Activated CD4-positive, alpha-beta T cell treated with anti-CD3 and anti-CD28 coated beads for 1 hour (primary cell): Measurements from ENCODE around the gene FGF19.

Experiments
- DNase-seq: peaks from one replicate; pipeline ENCODE4 v3.0.0-alpha.2; 2020

Gene FGF19

GRCh38 chr11:69654001-69654659 is 49.7 kb downstream of the FGF19 start:
- DNase-seq, result no peak

DNA sequence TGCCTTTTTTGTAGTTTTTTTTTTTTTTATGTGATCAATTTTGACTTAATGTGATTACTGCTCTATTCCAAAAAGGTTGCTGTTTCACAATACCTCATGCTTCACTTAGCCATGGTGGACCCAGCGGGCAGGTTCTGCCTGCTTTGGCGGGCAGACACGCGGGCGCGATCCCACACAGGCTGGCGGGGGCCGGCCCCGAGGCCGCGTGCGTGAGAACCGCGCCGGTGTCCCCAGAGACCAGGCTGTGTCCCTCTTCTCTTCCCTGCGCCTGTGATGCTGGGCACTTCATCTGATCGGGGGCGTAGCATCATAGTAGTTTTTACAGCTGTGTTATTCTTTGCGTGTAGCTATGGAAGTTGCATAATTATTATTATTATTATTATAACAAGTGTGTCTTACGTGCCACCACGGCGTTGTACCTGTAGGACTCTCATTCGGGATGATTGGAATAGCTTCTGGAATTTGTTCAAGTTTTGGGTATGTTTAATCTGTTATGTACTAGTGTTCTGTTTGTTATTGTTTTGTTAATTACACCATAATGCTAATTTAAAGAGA is 50.3 kb downstream of the FGF19 start:
- DNase-seq, result no peak

GRCh38 chr11:69652999-69653398 is 50.8 kb downstream of the FGF19 start:
- no peak for DNase-seq

DNA sequence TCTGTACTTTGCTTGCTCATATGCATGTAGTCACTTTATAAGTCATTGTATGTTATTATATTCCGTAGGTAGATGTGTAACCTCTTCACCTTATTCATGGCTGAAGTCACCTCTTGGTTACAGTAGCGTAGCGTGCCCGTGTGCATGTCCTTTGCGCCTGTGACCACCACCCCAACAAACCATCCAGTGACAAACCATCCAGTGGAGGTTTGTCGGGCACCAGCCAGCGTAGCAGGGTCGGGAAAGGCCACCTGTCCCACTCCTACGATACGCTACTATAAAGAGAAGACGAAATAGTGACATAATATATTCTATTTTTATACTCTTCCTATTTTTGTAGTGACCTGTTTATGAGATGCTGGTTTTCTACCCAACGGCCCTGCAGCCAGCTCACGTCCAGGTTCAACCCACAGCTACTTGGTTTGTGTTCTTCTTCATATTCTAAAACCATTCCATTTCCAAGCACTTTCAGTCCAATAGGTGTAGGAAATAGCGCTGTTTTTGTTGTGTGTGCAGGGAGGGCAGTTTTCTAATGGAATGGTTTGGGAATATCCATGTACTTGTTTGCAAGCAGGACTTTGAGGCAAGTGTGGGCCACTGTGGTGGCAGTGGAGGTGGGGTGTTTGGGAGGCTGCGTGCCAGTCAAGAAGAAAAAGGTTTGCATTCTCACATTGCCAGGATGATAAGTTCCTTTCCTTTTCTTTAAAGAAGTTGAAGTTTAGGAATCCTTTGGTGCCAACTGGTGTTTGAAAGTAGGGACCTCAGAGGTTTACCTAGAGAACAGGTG is 51.8 kb downstream of the FGF19 start:
- no peak for DNase-seq

GRCh38 chr11:69650832-69651344 is 52.9 kb downstream of the FGF19 start:
- DNase-seq, result no peak

DNA sequence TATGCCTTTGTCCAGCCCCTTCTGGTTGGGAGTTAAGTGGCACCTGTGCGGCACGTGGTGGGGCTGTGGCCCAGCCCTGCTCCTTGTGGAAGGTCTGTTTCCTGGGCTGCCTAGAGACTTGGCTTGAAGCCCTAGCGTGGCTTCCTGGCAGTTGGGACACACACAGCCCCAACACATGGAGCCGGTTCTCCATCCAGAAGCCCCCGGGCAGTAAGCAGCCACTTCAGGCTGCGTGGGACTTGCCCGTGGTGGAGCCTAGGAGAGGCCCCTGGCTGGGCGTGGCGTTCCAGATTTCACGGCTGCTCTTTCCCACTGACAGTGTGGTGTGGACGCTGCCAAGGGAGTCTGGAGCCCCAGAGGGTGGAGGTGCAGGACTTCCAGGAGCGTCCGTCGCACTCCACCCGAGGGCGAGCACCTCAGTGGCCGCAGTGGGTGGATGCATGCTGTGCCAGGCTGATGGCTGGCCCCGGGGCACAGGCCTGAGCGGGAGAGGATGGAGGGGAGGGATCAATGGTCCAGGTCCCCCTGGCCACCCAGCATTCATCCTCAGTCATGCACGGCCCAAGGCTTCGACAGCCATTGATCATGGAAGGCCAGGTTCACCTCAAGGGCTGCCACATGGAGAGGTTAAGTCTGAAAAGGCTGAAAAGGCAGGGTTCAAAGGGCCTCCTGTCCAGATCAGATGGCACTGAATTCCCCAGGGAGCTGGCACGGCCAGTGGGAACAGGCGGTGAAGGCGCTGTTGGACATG is 53.6 kb downstream of the FGF19 start:
- DNase-seq, result no peak

GRCh38 chr11:69649576-69649900 is 54.3 kb downstream of the FGF19 start:
- no peak for DNase-seq

GRCh38 chr11:69648679-69649575 is 54.9 kb downstream of the FGF19 start:
- DNase-seq, result no peak
